IMR-90 (cell line): ENCODE measurements around the gene ZNF365. TPM values are rescaled to one million over a fixed set of nuclear protein-coding genes. Genes with fewer than 3 reads are reported as not detected.

ENCODE experiments used
- ATAC-seq: fragments of 200-7000 bp; cut with Tn5 transposase; 2 replicates; pipeline ENCODE4 v1.9.1; 2020; ENCODE audit warnings: low read depth, mild to moderate bottlenecking, moderate library complexity
- BruUV-seq: library from RNA; stranded (reverse); fragments of 400-500 nt; replicated peaks from 2 replicates; lab custom pipeline; 2021; lab: Mats Ljungman, UMichigan
- CTCF ChIA-PET: fragments of 300-600 bp; formaldehyde crosslinking; extraction: SDS; loops from one replicate; lab custom pipeline; 2021; ENCODE audit warnings: antibody characterized with exemption; lab: Yijun Ruan, JAX
- POLR2A ChIA-PET: fragments of 300-600 bp; sonication (Branson Sonifier 250); formaldehyde crosslinking; loops from one replicate; lab custom pipeline; 2022; ENCODE audit warnings: antibody characterized with exemption; ENCODE audit not compliant: unreplicated experiment; lab: Charles Lee
- DNase-seq: peaks from one replicate; pipeline ENCODE4 v3.0.0; 2013
- H2AFZ ChIP-seq: replicated peaks from 2 replicates; pipeline ENCODE3; 2013; ENCODE audit warnings: low read length, mild to moderate bottlenecking; ENCODE audit not compliant: poor library complexity
- H2AK5ac ChIP-seq: 2 replicates; pipeline ENCODE4 v1.6.1; 2013; ENCODE audit warnings: low read depth, low read length, inconsistent platforms
- H2AK9ac ChIP-seq: replicated peaks from 2 replicates; pipeline ENCODE3; 2013; ENCODE audit warnings: mild to moderate bottlenecking, low read depth, low read length, moderate library complexity; ENCODE audit not compliant: poor library complexity
- H2BK120ac ChIP-seq: 2 replicates; pipeline ENCODE4 v1.6.1; 2013; ENCODE audit warnings: low read depth, low read length, inconsistent platforms
- H2BK15ac ChIP-seq: 3 replicates; pipeline ENCODE4 v1.6.1; 2013; ENCODE audit warnings: low read depth, low read length, inconsistent platforms
- H2BK20ac ChIP-seq: 2 replicates; pipeline ENCODE4 v1.6.1; 2013; ENCODE audit warnings: low read depth, mild to moderate bottlenecking, inconsistent platforms, low read length, moderate library complexity
- H2BK5ac ChIP-seq: 2 replicates; pipeline ENCODE4 v1.6.1; 2013; ENCODE audit warnings: mild to moderate bottlenecking, low read depth, low read length, inconsistent platforms; ENCODE audit not compliant: poor library complexity, severe bottlenecking
- H3K14ac ChIP-seq: replicated peaks from 2 replicates; pipeline ENCODE4 v1.6.1; 2013; ENCODE audit warnings: low read depth, low read length, inconsistent platforms
- H3K18ac ChIP-seq: 2 replicates; pipeline ENCODE4 v1.6.1; 2013; ENCODE audit warnings: low read depth, low read length, control low read depth
- H3K23ac ChIP-seq: 2 replicates; pipeline ENCODE4 v1.6.1; 2013; ENCODE audit warnings: low read depth, low read length, inconsistent platforms
- H3K27ac ChIP-seq: 2 replicates; pipeline ENCODE4 v1.5.1; 2013; ENCODE audit warnings: mild to moderate bottlenecking, control low read depth, low read length; ENCODE audit not compliant: insufficient read depth
- H3K27me3 ChIP-seq: 2 replicates; pipeline ENCODE4 v1.6.1; 2013; ENCODE audit warnings: low read length; ENCODE audit not compliant: control insufficient read depth, insufficient read depth
- H3K36me3 ChIP-seq: 2 replicates; pipeline ENCODE4 v1.6.1; 2013; ENCODE audit warnings: low read length, mixed read lengths; ENCODE audit not compliant: control insufficient read depth, insufficient read depth
- H3K4ac ChIP-seq: 2 replicates; pipeline ENCODE4 v1.6.1; 2013; ENCODE audit warnings: low read depth, low read length, inconsistent platforms
- H3K4me1 ChIP-seq: 2 replicates; pipeline ENCODE4 v1.6.1; 2013; ENCODE audit warnings: low read length, mixed read lengths; ENCODE audit not compliant: control insufficient read depth, insufficient read depth
- H3K4me2 ChIP-seq: 2 replicates; pipeline ENCODE4 v1.6.1; 2013; ENCODE audit warnings: low read depth, mild to moderate bottlenecking, control low read depth, low read length, moderate library complexity
- H3K4me3 ChIP-seq: 2 replicates; pipeline ENCODE4 v1.5.1; 2013; ENCODE audit warnings: low read depth, mild to moderate bottlenecking, control low read depth, low read length, moderate library complexity; ENCODE audit not compliant: insufficient read depth
- H3K56ac ChIP-seq: 2 replicates; pipeline ENCODE4 v1.6.1; 2013; ENCODE audit warnings: low read length, inconsistent platforms; ENCODE audit not compliant: insufficient read depth; ENCODE audit errors: extremely low read depth
- H3K79me1 ChIP-seq, 2 experiments: 2 replicates each; pipeline ENCODE4 v1.6.1; 2013; ENCODE audit warnings: low read length in 2 of 2, inconsistent platforms in 1 of 2, low read depth in 1 of 2
- H3K9ac ChIP-seq: 2 replicates; pipeline ENCODE4 v1.6.1; 2013; ENCODE audit warnings: low read depth, low read length, control low read depth
- H3K9me1 ChIP-seq: 2 replicates; pipeline ENCODE4 v1.6.1; 2013; ENCODE audit warnings: low read length, inconsistent platforms; ENCODE audit not compliant: insufficient read depth
- H3K9me3 ChIP-seq: 2 replicates; pipeline ENCODE4 v1.6.1; 2013; ENCODE audit warnings: low read length; ENCODE audit not compliant: control insufficient read depth, insufficient read depth
- H4K20me1 ChIP-seq: 2 replicates; pipeline ENCODE4 v1.6.1; 2013; ENCODE audit warnings: low read length, inconsistent platforms; ENCODE audit not compliant: insufficient read depth
- H4K5ac ChIP-seq: 2 replicates; pipeline ENCODE4 v1.6.1; 2013; ENCODE audit warnings: mild to moderate bottlenecking, low read depth, low read length, control low read depth
- H4K8ac ChIP-seq, 2 experiments: 2 replicates each; pipeline ENCODE4 v1.6.1; 2013; ENCODE audit warnings: low read depth in 2 of 2, low read length in 2 of 2, control low read depth in 1 of 2, inconsistent platforms in 1 of 2
- H4K91ac ChIP-seq: 2 replicates; pipeline ENCODE4 v1.6.1; 2013; ENCODE audit warnings: low read depth, low read length, inconsistent platforms; ENCODE audit not compliant: insufficient read depth
- CEBPB ChIP-seq: IDR thresholded peaks from 2 replicates; pipeline ENCODE4 v1.6.1; 2012; ENCODE audit warnings: low read depth, low read length, improper control_type of control experiment
- CHD1 ChIP-seq: IDR thresholded peaks from 2 replicates; pipeline ENCODE4 v1.6.1; 2012; ENCODE audit warnings: low read depth, low read length, improper control_type of control experiment
- CTCF ChIP-seq: conservative IDR thresholded peaks from 2 replicates; pipeline ENCODE4 v1.5.1; 2012; ENCODE audit warnings: mild to moderate bottlenecking, low read depth, low read length, improper control_type of control experiment
- FOS ChIP-seq: fragments of 150-350 bp; IDR thresholded peaks from 2 replicates; pipeline ENCODE4 v1.6.1; 2016; ENCODE audit warnings: low read depth, low read length
- MXI1 ChIP-seq: IDR thresholded peaks from 2 replicates; pipeline ENCODE4 v1.6.1; 2012; ENCODE audit warnings: low read depth, mild to moderate bottlenecking, low read length, moderate library complexity, borderline replicate concordance
- RCOR1 ChIP-seq: IDR thresholded peaks from 2 replicates; pipeline ENCODE4 v1.6.1; 2012; ENCODE audit warnings: mild to moderate bottlenecking, low read length, improper control_type of control experiment; ENCODE audit not compliant: insufficient replicate concordance
- RFX5 ChIP-seq: IDR thresholded peaks from 2 replicates; pipeline ENCODE4 v1.8.0; 2012; ENCODE audit warnings: low read depth, mild to moderate bottlenecking, low read length, moderate library complexity
- dilution Hi-C: fragments of 300-500 bp; cut with HindIII; formaldehyde crosslinking; loops from one replicate; pipeline ENCODE4 v1.14.3; 2018; ENCODE audit warnings: low sequenced_read_pairs; ENCODE audit not compliant: unreplicated experiment
- in situ Hi-C: fragments of 300-500 bp; cut with MboI; formaldehyde crosslinking; loops from 3 replicates; pipeline ENCODE4 v1.14.3; 2019; ENCODE audit warnings: low sequenced_read_pairs, inconsistent platforms, mixed read lengths
- intact Hi-C: fragments of 100-400 bp; cut with micrococcal nuclease; formaldehyde crosslinking; loops from 2 replicates; pipeline ENCODE4 v1.10.0; 2022
- polyA plus RNA-seq, 3 experiments: library from polyadenylated mRNA; depleted of rRNA; stranded (reverse); fragments of >200 nt; gene quantifications; 2 replicates each; pipeline ENCODE4 v1.2.3, GENCODE V29; 2012; ENCODE audit warnings: low replicate concordance in 1 of 3
- total RNA-seq: library from RNA; depleted of rRNA; stranded (reverse); fragments of >200 nt; gene quantifications from 2 replicates; pipeline ENCODE4 v1.2.3, GENCODE V29; 2012

The ZNF365 gene
- total and polyA plus RNA-seq, 2 of the 4 experiments (the other 2 are of a cell fraction) = 1.2 to 3.2 TPM

DNA sequence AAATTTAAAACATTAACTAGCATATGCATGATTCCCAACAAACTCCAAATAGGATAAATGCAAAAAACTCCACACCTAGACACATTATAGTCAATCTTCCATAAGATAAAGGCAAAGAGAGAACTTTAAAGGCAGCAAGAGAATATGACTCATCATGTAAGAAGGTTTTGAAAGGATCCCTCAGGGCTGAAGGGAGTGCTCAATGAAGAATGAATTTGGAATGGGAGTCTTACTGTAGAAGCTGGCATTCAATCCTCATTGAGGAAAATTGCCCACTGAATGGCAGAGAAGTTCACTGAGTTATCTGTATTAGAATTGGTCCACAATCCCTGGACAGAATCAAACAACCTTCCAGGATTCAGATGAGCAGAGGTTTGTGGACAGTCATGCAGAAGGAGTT, 26.1 kb upstream of the ZNF365 start:
- H4K8ac ChIP-seq = no peak overlapping the region
- peaks cover 6% of the 10 kb centered on the region for H3K9me3 ChIP-seq
- DNase-seq = no peak
- dilution Hi-C loops (no loop called here), intact Hi-C loops (no loop called here), in situ Hi-C loops (no loop called here)
- no peak overlapping the region for H3K27ac ChIP-seq
- H2BK120ac ChIP-seq = no peak overlapping the region
- H3K36me3 ChIP-seq = no peaks in the 10 kb centered on the region
- no peak overlapping the region for H3K18ac ChIP-seq
- H2BK20ac ChIP-seq = no peak overlapping the region
- no peak overlapping the region for H4K91ac ChIP-seq
- H3K4me1 ChIP-seq = no peaks in the 10 kb centered on the region
- no peaks in the 10 kb centered on the region for H3K79me1 ChIP-seq
- H3K4me3 ChIP-seq = no peak overlapping the region
- no TSS peak for BruUV-seq
- no peak overlapping the region for H2BK5ac ChIP-seq
- H4K5ac ChIP-seq = no peak overlapping the region
- no peak overlapping the region for H3K14ac ChIP-seq
- no peak for ATAC-seq
- no peak overlapping the region for H2AFZ ChIP-seq
- TF ChIP-seq RFX5 (no peak), FOS (no peak), MXI1 (no peak), RCOR1 (no peak), CEBPB (no peak), CTCF (no peak), CHD1 (no peak)
- H3K56ac ChIP-seq = no peak overlapping the region
- H3K4me2 ChIP-seq = no peak overlapping the region
- H3K27me3 ChIP-seq = no peaks in the 10 kb centered on the region
- ChIA-PET POLR2A (no interaction called here), CTCF (interaction anchor here (0.6 kb wide), 1 partner anchor 71 kb away, joined by 7 read pairs; no protein-coding TSS in a partner anchor)
- H2AK5ac ChIP-seq = no peak overlapping the region
- no peak overlapping the region for H2AK9ac ChIP-seq
- no peak overlapping the region for H2BK15ac ChIP-seq
- no peak overlapping the region for H3K9ac ChIP-seq
- no peak overlapping the region for H3K4ac ChIP-seq
- no peak overlapping the region for H3K23ac ChIP-seq
- H4K20me1 ChIP-seq = no peaks in the 10 kb centered on the region
- no peaks in the 10 kb centered on the region for H3K9me1 ChIP-seq
